Fibroblast of pulmonary artery (primary cell): Measurements from ENCODE around the gene PIK3R3.

ENCODE experiments used
- DNase-seq: peaks from one replicate; pipeline ENCODE4 v3.0.0-alpha.2; 2010; ENCODE audit warnings: low read depth
- H3K4me3 ChIP-seq: replicated peaks from 2 replicates; pipeline ENCODE4 v1.5.1; 2011; ENCODE audit warnings: low read depth, mild to moderate bottlenecking, control low read depth, low read length, moderate library complexity
- CTCF ChIP-seq: IDR thresholded peaks from 2 replicates; pipeline ENCODE4 v1.5.1; 2011; ENCODE audit warnings: mild to moderate bottlenecking, control low read depth, low read length, inconsistent platforms; ENCODE audit errors: missing control alignments

The PIK3R3 gene

GRCh38 chr1:46087891-46088290 is 44.5 kb downstream of the PIK3R3 start:
- DNase-seq: peak; percentile 6
- no peak for TF ChIP-seq CTCF
- H3K4me3 ChIP-seq: no peak overlapping the region

GRCh38 chr1:46086576-46086975 is 45.9 kb downstream of the PIK3R3 start:
- no peak for TF ChIP-seq CTCF
- DNase-seq: peak; percentile 7
- H3K4me3 ChIP-seq: no peak overlapping the region

- TF ChIP-seq CTCF: no peak
- H3K4me3 ChIP-seq: no peak overlapping the region
- DNase-seq: peak; percentile 6
These were observed 47.6 kb downstream of the PIK3R3 start for GRCh38 chr1:46084553-46085451.

- no peak for TF ChIP-seq CTCF
- no peak overlapping the region for H3K4me3 ChIP-seq
- DNase-seq: no peak
These were observed 48.9 kb downstream of the PIK3R3 start for GRCh38 chr1:46083579-46083978.

- peak; percentile 4 for DNase-seq
- TF ChIP-seq CTCF: no peak
- no peak overlapping the region for H3K4me3 ChIP-seq
These were observed 50.8 kb downstream of the PIK3R3 start for GRCh38 chr1:46081619-46082018.

- no peak for DNase-seq
- no peak overlapping the region for H3K4me3 ChIP-seq
- no peak for TF ChIP-seq CTCF
These were observed 51.2 kb downstream of the PIK3R3 start for GRCh38 chr1:46081206-46081605.

- TF ChIP-seq CTCF: no peak
- no peak for DNase-seq
- no peak overlapping the region for H3K4me3 ChIP-seq
These were observed 52.2 kb downstream of the PIK3R3 start for GRCh38 chr1:46080257-46080656.
